Measurements from ENCODE around the gene PPL.

PPL gene

GRCh38 chr16:4936991-4937781, at the start of gene PPL:
PPL (minus strand) TSS chr16:4937148; CDS start chr16:4937045, 103 bp downstream.
- DNase-seq (ENCODE audit: extremely low read depth, low read depth), result no peak
- TF ChIP-seq CTCF (IDR thresholded peaks at IDR 0.05; ENCODE audit: low read depth, low read length), result no peak

- TF ChIP-seq CTCF (IDR thresholded peaks at IDR 0.05; ENCODE audit: low read depth, low read length), result no peak
- DNase-seq (ENCODE audit: extremely low read depth, low read depth), result no peak
These were observed 47.4 kb upstream of the PPL start for GRCh38 chr16:4984174-4984990.

DNA sequence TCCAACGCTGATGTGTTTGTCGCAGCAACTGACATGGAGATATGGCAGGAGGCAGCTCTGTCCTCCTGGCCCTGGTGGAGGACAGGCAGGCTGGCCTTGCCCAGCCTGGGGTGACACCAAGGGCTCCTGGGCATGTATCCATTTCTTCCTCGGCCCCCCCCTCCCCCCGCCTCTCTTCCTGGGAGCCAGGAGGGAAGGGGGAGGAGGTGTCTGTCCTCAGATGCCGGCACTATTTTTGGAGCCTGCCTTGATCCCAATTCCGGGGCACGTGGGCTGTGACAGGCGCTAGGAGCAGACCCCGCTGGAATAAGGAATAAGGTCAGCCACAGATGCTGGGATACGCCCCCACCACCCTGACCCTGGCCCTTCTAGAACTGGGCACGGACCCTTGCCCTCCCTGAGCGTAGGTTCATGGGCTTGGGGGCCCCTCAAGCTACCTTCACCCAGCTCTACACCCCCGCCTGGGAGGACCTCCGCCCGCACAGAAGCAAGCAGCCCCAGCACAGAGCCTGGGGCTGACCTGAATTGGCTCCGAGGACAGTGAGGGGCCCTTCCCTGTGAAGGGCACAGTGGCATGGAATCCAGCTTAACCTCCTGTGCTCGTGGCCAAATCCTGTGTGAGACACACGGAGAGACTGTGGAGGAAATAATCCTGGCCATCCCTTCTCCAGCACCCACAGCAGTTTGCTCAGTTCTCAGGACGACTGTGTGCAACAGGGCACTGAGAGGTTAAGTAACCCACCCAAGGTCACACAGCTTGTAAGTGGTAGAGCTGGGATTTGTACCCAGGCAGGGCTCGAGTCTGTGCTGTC, 45.3 kb upstream of the PPL start:
- no peak for DNase-seq (ENCODE audit: extremely low read depth, low read depth)
- TF ChIP-seq CTCF (IDR thresholded peaks at IDR 0.05; ENCODE audit: low read depth, low read length), result no peak

DNA sequence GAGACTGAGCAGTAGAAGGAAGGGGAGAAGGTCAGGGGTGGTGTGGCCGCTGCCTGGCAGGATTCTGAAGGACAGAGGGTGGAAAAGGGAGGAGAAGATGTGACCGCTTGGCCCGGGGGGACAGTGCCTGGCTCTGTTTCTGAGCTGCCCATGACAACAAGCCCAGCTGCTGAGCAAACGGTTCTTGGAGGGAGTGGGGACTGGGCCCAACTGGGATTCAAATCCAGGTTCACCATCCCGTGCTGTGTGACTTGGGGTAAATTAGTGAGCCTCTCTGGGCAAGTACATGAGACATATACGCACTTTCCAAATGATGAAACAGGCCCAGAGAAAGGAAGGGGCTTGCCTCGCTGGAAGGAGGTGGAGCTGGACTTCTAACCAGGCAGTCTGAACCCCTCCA, 44.5 kb upstream of the PPL start:
- DNase-seq (ENCODE audit: extremely low read depth, low read depth), result no peak
- TF ChIP-seq CTCF (IDR thresholded peaks at IDR 0.05; ENCODE audit: low read depth, low read length), result no peak

DNA sequence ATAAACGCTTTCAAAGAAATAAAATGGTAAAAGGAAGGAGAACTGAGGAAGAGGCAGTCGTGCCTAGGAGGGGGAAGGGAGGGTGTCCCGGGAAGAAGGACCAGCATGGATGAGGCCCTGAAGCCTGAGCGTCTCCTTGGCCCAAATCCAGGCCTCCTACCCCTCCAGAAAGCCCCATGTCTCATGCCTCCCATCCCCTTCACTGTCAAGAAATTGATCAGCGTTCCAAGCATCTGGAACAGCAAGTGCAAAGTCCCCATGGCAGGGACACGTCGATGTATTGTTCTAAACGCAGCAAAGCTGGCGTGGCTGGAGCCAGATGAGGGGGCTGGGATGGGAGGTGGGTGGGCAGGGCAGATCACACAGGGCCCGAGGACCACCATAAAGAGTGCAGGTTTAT, 43.7 kb upstream of the PPL start:
- DNase-seq (ENCODE audit: extremely low read depth, low read depth), result no peak
- no peak for TF ChIP-seq CTCF (IDR thresholded peaks at IDR 0.05; ENCODE audit: low read depth, low read length)

- no peak for DNase-seq (ENCODE audit: extremely low read depth, low read depth)
- no peak for TF ChIP-seq CTCF (IDR thresholded peaks at IDR 0.05; ENCODE audit: low read depth, low read length)
These were observed 43.0 kb upstream of the PPL start for GRCh38 chr16:4979736-4980660.

Measured in AG09319 (cell line).